Mesodermal cell (in vitro differentiated cells): ENCODE measurements around the gene KIF17.

Source experiments
- H3K27ac ChIP-seq: 2 replicates; pipeline ENCODE4 v1.7.0; 2013; ENCODE audit warnings: mild to moderate bottlenecking, low read depth, low read length, moderate library complexity; ENCODE audit not compliant: severe bottlenecking
- H3K36me3 ChIP-seq: 2 replicates; pipeline ENCODE4 v1.7.1; 2013; ENCODE audit warnings: mild to moderate bottlenecking, low read length, moderate library complexity; ENCODE audit not compliant: control insufficient read depth, insufficient read depth
- H3K4me1 ChIP-seq: one replicate; pipeline ENCODE4 v1.7.1; 2013; ENCODE audit warnings: mild to moderate bottlenecking, low read length; ENCODE audit not compliant: insufficient read depth, control insufficient read depth, poor library complexity, severe bottlenecking
- H3K4me3 ChIP-seq: 2 replicates; pipeline ENCODE4 v1.7.0; 2013; ENCODE audit warnings: low read length, control low read depth, mild to moderate bottlenecking; ENCODE audit not compliant: insufficient read depth, poor library complexity, severe bottlenecking; ENCODE audit errors: extremely low read depth
- H3K9me3 ChIP-seq: 2 replicates; pipeline ENCODE4 v1.7.1; 2013; ENCODE audit warnings: mild to moderate bottlenecking, low read length, moderate library complexity; ENCODE audit not compliant: control insufficient read depth
- WGBS, 2 experiments: methylation state at CpG; one replicate each; pipeline ENCODE4 v1.1.5; 2013; ENCODE audit warnings: missing lambda C conversion rate in 2 of 2; ENCODE audit not compliant: insufficient coverage in 2 of 2; 5-methylcytosine and 5-hydroxymethylcytosine counted together

The KIF17 gene

GRCh38 chr1:20621012-20621411 lies 96.8 kb downstream of the KIF17 start:
- H3K9me3 ChIP-seq, result no peaks in the 10 kb centered on the region
- no peak overlapping the region for H3K4me3 ChIP-seq
- WGBS, 2 experiments, result 42 to 62% methylated on average over 2 to 4 of the region's 6 CpGs
- H3K4me1 ChIP-seq, result peaks cover 3% of the 10 kb centered on the region
- H3K27ac ChIP-seq, result no peak overlapping the region
- no peaks in the 10 kb centered on the region for H3K36me3 ChIP-seq

DNA sequence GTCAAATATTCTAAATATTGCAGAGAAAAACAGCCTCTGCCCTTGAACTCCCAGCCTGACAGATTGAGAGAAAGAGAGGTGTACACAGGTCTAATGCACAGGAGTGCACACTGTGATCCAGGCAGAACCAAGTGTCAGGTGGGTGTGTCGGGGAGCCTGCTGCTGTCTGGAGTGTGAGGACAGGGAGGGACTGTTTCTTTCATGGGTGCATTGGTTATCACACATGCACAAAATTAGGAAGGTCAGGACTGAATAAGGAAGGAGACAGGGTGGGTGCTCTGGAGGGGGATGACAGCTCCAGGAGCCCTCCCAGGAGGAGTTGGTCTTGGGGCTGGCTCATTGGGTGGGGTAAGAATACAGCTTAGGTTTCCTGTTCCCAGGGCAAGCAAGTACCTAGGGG lies 97.8 kb downstream of the KIF17 start:
- no peak overlapping the region for H3K27ac ChIP-seq
- no peak overlapping the region for H3K4me3 ChIP-seq
- H3K4me1 ChIP-seq, result peaks cover 4% of the 10 kb centered on the region
- 100% methylated on average over 1 of the region's 1 CpG for WGBS, 2 experiments
- H3K36me3 ChIP-seq, result no peaks in the 10 kb centered on the region
- H3K9me3 ChIP-seq, result no peaks in the 10 kb centered on the region

- H3K9me3 ChIP-seq, result no peaks in the 10 kb centered on the region
- H3K4me1 ChIP-seq, result peaks cover 12% of the 10 kb centered on the region
- 93 to 100% methylated on average over 2 of the region's 4 CpGs for WGBS, 2 experiments
- H3K27ac ChIP-seq, result no peak overlapping the region
- H3K36me3 ChIP-seq, result no peaks in the 10 kb centered on the region
- no peak overlapping the region for H3K4me3 ChIP-seq
Measured at GRCh38 chr1:20618550-20618949, 99.3 kb downstream of the KIF17 start.

DNA sequence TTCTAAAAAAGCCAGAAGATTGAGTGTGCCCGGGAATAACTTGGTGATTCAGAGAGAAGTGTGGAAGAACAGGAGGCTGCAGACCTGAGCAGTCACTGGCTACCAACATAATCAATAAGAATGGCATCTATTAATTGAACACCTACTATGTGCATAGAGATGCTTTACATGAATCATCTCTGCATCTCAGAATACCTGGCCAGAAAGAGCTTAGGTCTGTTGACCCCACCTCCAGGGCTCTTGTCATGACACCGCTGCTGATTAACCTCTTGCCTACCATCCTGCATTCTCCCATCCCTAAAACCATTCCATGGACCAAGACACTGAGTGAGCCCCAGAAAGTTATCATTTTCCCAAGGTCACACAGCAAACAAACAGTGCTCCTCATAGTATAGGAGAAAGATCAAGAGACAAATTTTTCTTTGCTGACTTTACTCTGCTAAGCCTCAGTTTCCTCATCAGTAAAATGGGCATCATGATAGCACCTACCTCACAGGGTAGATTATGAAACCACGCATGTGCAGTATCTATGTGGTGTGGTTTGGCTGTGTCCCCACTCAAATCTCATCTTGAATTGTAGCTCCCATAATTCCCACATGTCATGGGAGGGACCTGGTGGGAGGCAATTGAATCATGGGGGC lies 100.8 kb downstream of the KIF17 start:
- 92 to 100% methylated on average over 1 of the region's 3 CpGs for WGBS, 2 experiments

GRCh38 chr1:20615946-20616846 lies 101.6 kb downstream of the KIF17 start:
- H3K4me3 ChIP-seq, result no peak overlapping the region
- WGBS, 2 experiments, result 79 to 80% methylated on average over 18 to 19 of the region's 20 CpGs
- H3K4me1 ChIP-seq, result peaks cover 20% of the 10 kb centered on the region
- H3K27ac ChIP-seq, result no peak overlapping the region
- no peaks in the 10 kb centered on the region for H3K9me3 ChIP-seq
- H3K36me3 ChIP-seq, result no peaks in the 10 kb centered on the region

More for the DNA sequence above, 100.8 kb downstream of the KIF17 start:
- no peaks in the 10 kb centered on the region for H3K36me3 ChIP-seq
- H3K4me1 ChIP-seq, result peaks cover 20% of the 10 kb centered on the region
- H3K9me3 ChIP-seq, result no peaks in the 10 kb centered on the region
- H3K4me3 ChIP-seq, result no peak overlapping the region
- no peak overlapping the region for H3K27ac ChIP-seq

DNA sequence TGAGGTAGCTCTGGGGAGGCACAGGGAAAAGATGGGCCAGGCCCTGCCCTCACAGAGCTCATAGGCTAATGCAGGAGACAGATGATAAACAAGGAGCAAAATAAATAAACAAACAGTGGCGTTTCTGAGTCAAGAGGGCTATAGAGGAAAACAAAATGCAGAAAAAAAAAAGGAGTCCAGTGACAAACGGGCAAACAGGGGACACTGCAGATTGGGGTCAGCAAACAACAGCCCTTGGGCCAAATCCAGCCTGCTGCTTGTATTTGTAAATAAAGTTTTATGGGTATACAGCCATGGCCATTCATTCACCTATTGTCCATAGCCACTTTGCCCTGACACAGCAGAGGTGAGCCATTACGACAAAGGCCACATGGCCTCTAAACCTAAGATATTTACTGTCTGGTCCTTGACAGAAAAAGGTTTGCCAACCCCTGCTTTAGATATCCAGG lies 103.7 kb downstream of the KIF17 start:
- peaks cover 20% of the 10 kb centered on the region for H3K4me1 ChIP-seq
- WGBS, 2 experiments, result 76 to 81% methylated on average over 3 of the region's 3 CpGs
- H3K27ac ChIP-seq, result peak overlapping the region; percentile 95
- no peaks in the 10 kb centered on the region for H3K36me3 ChIP-seq
- H3K4me3 ChIP-seq, result no peak overlapping the region
- H3K9me3 ChIP-seq, result no peaks in the 10 kb centered on the region
